PC-9 (cell line): Measurements from ENCODE around the gene FOSL2. TPM values are rescaled to one million over a fixed set of nuclear protein-coding genes. Genes with fewer than 3 reads are reported as not detected.

Experiments
- BruUV-seq: library from RNA; stranded (reverse); fragments of 400-500 nt; replicated peaks from 2 replicates; lab custom pipeline; 2021; lab: Mats Ljungman, UMichigan
- CTCF ChIA-PET: fragments of 300-600 bp; sonication (Branson Sonifier 250); formaldehyde crosslinking; loops from one replicate; lab custom pipeline; 2022; ENCODE audit warnings: antibody characterized with exemption; lab: Charles Lee
- POLR2A ChIA-PET: fragments of 300-600 bp; sonication (Branson Sonifier 250); formaldehyde crosslinking; loops from one replicate; lab custom pipeline; 2022; ENCODE audit warnings: antibody characterized with exemption; ENCODE audit not compliant: unreplicated experiment; lab: Charles Lee
- DNase-seq, 2 experiments: peaks; one replicate each; pipeline versions ENCODE4 v3.0.0 to v3.0.0-alpha.2; 2015 to 2022; ENCODE audit warnings: mixed read lengths in 1 of 2
- H2AFZ ChIP-seq: fragments of 200-600 bp; sonication (generic); 2 replicates; pipeline ENCODE4 v1.8.1; 2017; ENCODE audit warnings: antibody characterized with exemption
- H3F3A ChIP-seq: fragments of 200-600 bp; sonication (generic); 2 replicates; pipeline ENCODE4 v1.8.1; 2017; ENCODE audit warnings: antibody characterized with exemption, mild to moderate bottlenecking, low read depth; ENCODE audit not compliant: insufficient read depth
- H3K27ac ChIP-seq: fragments of 200-600 bp; sonication (generic); 2 replicates; pipeline ENCODE4 v1.6.1; 2016; ENCODE audit warnings: mixed run types
- H3K27me3 ChIP-seq: fragments of 200-600 bp; sonication (generic); 2 replicates; pipeline ENCODE4 v1.6.1; 2016; ENCODE audit warnings: low read depth, mixed run types; ENCODE audit not compliant: insufficient read depth
- H3K36me3 ChIP-seq: fragments of 200-600 bp; sonication (generic); 2 replicates; pipeline ENCODE4 v1.6.1; 2016; ENCODE audit warnings: low read depth, mixed run types
- H3K4me1 ChIP-seq: fragments of 200-600 bp; sonication (generic); replicated peaks from 2 replicates; pipeline ENCODE4 v1.6.1; 2016; ENCODE audit warnings: mixed run types; ENCODE audit not compliant: insufficient read depth
- H3K4me2 ChIP-seq: fragments of 200-600 bp; sonication (generic); 2 replicates; pipeline ENCODE4 v1.6.1; 2017; ENCODE audit warnings: mixed run types
- H3K4me3 ChIP-seq: fragments of 200-600 bp; sonication (generic); 2 replicates; pipeline ENCODE4 v1.6.1; 2016; ENCODE audit warnings: mixed run types
- H3K79me2 ChIP-seq: fragments of 200-600 bp; sonication (generic); 2 replicates; pipeline ENCODE4 v1.6.1; 2017; ENCODE audit warnings: low read depth, mixed run types
- H3K9me2 ChIP-seq: fragments of 200-600 bp; sonication (generic); 2 replicates; pipeline ENCODE4 v1.8.1; 2017; ENCODE audit warnings: mild to moderate bottlenecking; ENCODE audit not compliant: insufficient read depth
- H3K9me3 ChIP-seq: fragments of 200-600 bp; sonication (generic); 2 replicates; pipeline ENCODE4 v1.8.1; 2016; ENCODE audit warnings: low read depth; ENCODE audit not compliant: insufficient read depth
- H4K20me1 ChIP-seq: fragments of 200-600 bp; sonication (generic); 2 replicates; pipeline ENCODE4 v1.8.1; 2017; ENCODE audit not compliant: insufficient read depth
- CTCF ChIP-seq: fragments of 200-600 bp; sonication (generic); conservative IDR thresholded peaks from 2 replicates; pipeline ENCODE4 v1.6.1; 2017; ENCODE audit warnings: mixed run types, antibody characterized with exemption, mild to moderate bottlenecking, moderate library complexity
- EZH2 ChIP-seq: fragments of 200-600 bp; sonication (generic); IDR thresholded peaks from 2 replicates; pipeline ENCODE4 v1.8.0; 2017; ENCODE audit warnings: antibody characterized with exemption, low read depth
- intact Hi-C: fragments of 100-400 bp; cut with micrococcal nuclease; formaldehyde crosslinking; loops from one replicate; pipeline ENCODE4 v1.10.0; 2022; ENCODE audit not compliant: unreplicated experiment
- total RNA-seq: library from RNA; stranded (reverse); gene quantifications from 2 replicates; pipeline ENCODE4 v1.2.3, GENCODE V29; 2021

Gene FOSL2
- total RNA-seq, 1 experiment from 2014 or later: 60.0 TPM

- H3K9me2 ChIP-seq: no peaks in the 10 kb centered on the region
- no TSS peak for BruUV-seq
- CTCF ChIA-PET: no interaction called here
These were observed 69.5 kb downstream of the FOSL2 start for GRCh38 chr2:28462122-28462521.

GRCh38 chr2:28463211-28463816 is 70.7 kb downstream of the FOSL2 start:
- DNase-seq: no peak
- Histone ChIP-seq H3F3A (no peaks in the 10 kb centered on the region), H3K9me3 (0 out of 2 replicates have a peak, but pooled peaks cover 6% of the 10 kb centered on the region), H3K79me2 (no peaks in the 10 kb centered on the region), H4K20me1 (no peaks in the 10 kb centered on the region), H3K4me3 (no peak overlapping the region), H3K27ac (no peak overlapping the region), H3K4me2 (no peak overlapping the region), H3K27me3 (no peaks in the 10 kb centered on the region), H3K36me3 (no peaks in the 10 kb centered on the region), H3K9me2 (no peaks in the 10 kb centered on the region), H3K4me1 (no peaks in the 10 kb centered on the region), H2AFZ (no peak overlapping the region)
- TF ChIP-seq EZH2 (no peak), CTCF (no peak)
- BruUV-seq: no TSS peak
- intact Hi-C loops: no loop called here
- ChIA-PET POLR2A (no interaction called here), CTCF (no interaction called here)

More at GRCh38 chr2:28462122-28462521, 69.5 kb downstream of the FOSL2 start:
- H3K4me3 ChIP-seq: no peak overlapping the region
- POLR2A ChIA-PET: no interaction called here
- DNase-seq: no peak
- intact Hi-C loops: no loop called here
- H3K79me2 ChIP-seq: no peaks in the 10 kb centered on the region
- H3F3A ChIP-seq: no peaks in the 10 kb centered on the region
- H2AFZ ChIP-seq: no peak overlapping the region
- no peaks in the 10 kb centered on the region for H3K4me1 ChIP-seq
- 0 out of 2 replicates have a peak, but pooled peaks cover 6% of the 10 kb centered on the region for H3K9me3 ChIP-seq
- TF ChIP-seq EZH2 (no peak), CTCF (no peak)
- H3K36me3 ChIP-seq: no peaks in the 10 kb centered on the region
- H3K27ac ChIP-seq: no peak overlapping the region
- H3K4me2 ChIP-seq: no peak overlapping the region
- H3K27me3 ChIP-seq: no peaks in the 10 kb centered on the region
- H4K20me1 ChIP-seq: no peaks in the 10 kb centered on the region

- BruUV-seq: no TSS peak
- Histone ChIP-seq H3K4me2 (no peak overlapping the region), H3K9me2 (no peaks in the 10 kb centered on the region), H3K4me1 (no peaks in the 10 kb centered on the region), H3F3A (no peaks in the 10 kb centered on the region), H3K4me3 (no peak overlapping the region), H3K36me3 (no peaks in the 10 kb centered on the region), H3K9me3 (0 out of 2 replicates have a peak, but pooled peaks cover 6% of the 10 kb centered on the region), H3K27ac (no peak overlapping the region), H4K20me1 (no peaks in the 10 kb centered on the region), H3K79me2 (no peaks in the 10 kb centered on the region), H3K27me3 (no peaks in the 10 kb centered on the region), H2AFZ (no peak overlapping the region)
- TF ChIP-seq CTCF: no peak
- no peak for TF ChIP-seq EZH2
- no peak for DNase-seq
- ChIA-PET CTCF (no interaction called here), POLR2A (no interaction called here)
- intact Hi-C loops: no loop called here
These were observed 71.2 kb downstream of the FOSL2 start for GRCh38 chr2:28463893-28464292.
